Liver (tissue), 9 donors: Measurements from ENCODE around the gene PHF20. TPM values are rescaled to one million over a fixed set of nuclear protein-coding genes. Genes with fewer than 3 reads are reported as not detected.
A peak's percentile ranks its signal among the peaks of the same experiment; 100 is the strongest.

Experiments used
- DNase-seq: peaks from one replicate; pipeline ENCODE4 v3.0.0-alpha.2; 2017; ENCODE audit warnings: low spot score
- H3K27ac ChIP-seq, 2 donors: one replicate each; pipeline ENCODE4 v1.7.0; 2013; ENCODE audit warnings: inconsistent platforms in 2 of 2, low read length in 2 of 2, control low read depth in 1 of 2, low read depth in 1 of 2, mild to moderate bottlenecking in 1 of 2
- H3K27me3 ChIP-seq, 4 donors: one replicate each; pipeline versions ENCODE4 v1.6.1 to v1.7.0; 2013; ENCODE audit warnings: low read length in 3 of 4, inconsistent platforms in 1 of 4, mild to moderate bottlenecking in 1 of 4, moderate library complexity in 1 of 4; ENCODE audit not compliant: control insufficient read depth in 4 of 4, insufficient read depth in 4 of 4
- H3K36me3 ChIP-seq, 4 donors: one replicate each; pipeline versions ENCODE4 v1.6.1 to v1.7.0; 2013; ENCODE audit warnings: low read length in 3 of 4, mild to moderate bottlenecking in 3 of 4, low read depth in 1 of 4, moderate library complexity in 1 of 4; ENCODE audit not compliant: control insufficient read depth in 4 of 4, insufficient read depth in 3 of 4
- H3K4me1 ChIP-seq, 4 donors: one replicate each; pipeline versions ENCODE4 v1.6.1 to v1.7.0; 2013; ENCODE audit warnings: low read length in 3 of 4, mild to moderate bottlenecking in 3 of 4, moderate library complexity in 1 of 4; ENCODE audit not compliant: control insufficient read depth in 4 of 4, insufficient read depth in 4 of 4
- H3K4me3 ChIP-seq, 3 donors: one replicate each; pipeline versions ENCODE4 v1.6.1 to v1.7.0; 2013; ENCODE audit warnings: low read length in 3 of 3, control low read depth in 1 of 3, low read depth in 1 of 3, mild to moderate bottlenecking in 1 of 3
- H3K9ac ChIP-seq, 2 donors: one replicate each; pipeline ENCODE4 v1.7.0; 2013; ENCODE audit warnings: low read length in 2 of 2, mild to moderate bottlenecking in 2 of 2, moderate library complexity in 2 of 2, control low read depth in 1 of 2, low read depth in 1 of 2
- H3K9me3 ChIP-seq, 4 donors: one replicate each; pipeline versions ENCODE4 v1.6.1 to v1.7.0; 2013; ENCODE audit warnings: low read length in 3 of 4; ENCODE audit not compliant: control insufficient read depth in 4 of 4
- CTCF ChIP-seq: fragments of 150-350 bp; IDR thresholded peaks from 2 replicates; pipeline ENCODE4 v1.5.1; 2017; ENCODE audit warnings: improper control_type of control experiment, low read depth, low read length; ENCODE audit not compliant: missing input control
- EGR1 ChIP-seq, 2 donors: IDR thresholded peaks; 2 replicates each; pipeline ENCODE4 v1.6.1; 2016 to 2018; ENCODE audit warnings: antibody characterized with exemption in 2 of 2, low read depth in 2 of 2
- FOXA2 ChIP-seq: IDR thresholded peaks from 2 replicates; pipeline ENCODE4 v1.6.1; 2016; ENCODE audit warnings: antibody characterized with exemption
- GABPA ChIP-seq, 2 donors: IDR thresholded peaks in 1 of 2; conservative IDR thresholded peaks in 1 of 2; 2 replicates each; pipeline ENCODE4 v1.6.1; 2016; ENCODE audit warnings: antibody characterized with exemption in 2 of 2, mild to moderate bottlenecking in 1 of 2, moderate library complexity in 1 of 2
- HNF4G ChIP-seq: IDR thresholded peaks from 2 replicates; pipeline ENCODE4 v1.6.1; 2016; ENCODE audit warnings: antibody characterized with exemption
- JUND ChIP-seq, 2 donors: IDR thresholded peaks; 2 replicates each; pipeline ENCODE4 v1.6.1; 2016; ENCODE audit warnings: antibody characterized with exemption in 2 of 2
- MAX ChIP-seq: IDR thresholded peaks from 2 replicates; pipeline ENCODE4 v1.6.1; 2016; ENCODE audit warnings: antibody characterized with exemption
- NR2F2 ChIP-seq: IDR thresholded peaks from 2 replicates; pipeline ENCODE4 v1.6.1; 2016; ENCODE audit warnings: antibody characterized with exemption
- RAD21 ChIP-seq, 2 donors: IDR thresholded peaks; 2 replicates each; pipeline ENCODE4 v1.6.1; 2016; ENCODE audit warnings: antibody characterized with exemption in 2 of 2, mild to moderate bottlenecking in 2 of 2
- RXRA ChIP-seq, 2 donors: IDR thresholded peaks; 2 replicates each; pipeline ENCODE4 v1.6.1; 2017 to 2018; ENCODE audit warnings: antibody characterized with exemption in 2 of 2, mild to moderate bottlenecking in 1 of 2
- SP1 ChIP-seq: IDR thresholded peaks from 2 replicates; pipeline ENCODE4 v1.6.1; 2018; ENCODE audit warnings: antibody characterized with exemption, mild to moderate bottlenecking
- TAF1 ChIP-seq: conservative IDR thresholded peaks from 2 replicates; pipeline ENCODE4 v1.6.1; 2016; ENCODE audit warnings: antibody characterized with exemption, mild to moderate bottlenecking
- ZBTB33 ChIP-seq: IDR thresholded peaks from 2 replicates; pipeline ENCODE4 v1.6.1; 2016; ENCODE audit warnings: antibody characterized with exemption
- WGBS: extraction: QIAGEN DNeasy Blood & Tissue Kit; methylation state at CpG from one replicate; pipeline ENCODE4 v1.1.7; 2013; 5-methylcytosine and 5-hydroxymethylcytosine counted together
- polyA plus RNA-seq, 2 donors: library from polyadenylated mRNA; stranded (reverse) in 1 of 2; unstranded in 1 of 2; fragments of 200-250 nt in 1 of 2; fragments of >200 nt in 1 of 2; fragmentation: Nextera tagmentation in 1 of 2; extraction: Ambion mirVana in 1 of 2; gene quantifications; one replicate each; pipeline versions ENCODE4 v1.2.1 to v1.2.3, GENCODE V29; 2013 to 2015
- total RNA-seq, 2 donors: library from RNA; depleted of rRNA; stranded (reverse); fragments of >200 nt; gene quantifications; one replicate each; pipeline ENCODE4 v1.2.3, GENCODE V29; 2014
- TF ChIP-seq, protein P1 (sequence below): IDR thresholded peaks from 2 replicates; pipeline ENCODE4 v1.6.1; 2016; ENCODE audit warnings: antibody characterized with exemption
- donor health status: healthy.
- donor health status: healthy.
- donor health status: healthy.
- donor health status: healthy.
- donor health status: healthy.

The PHF20 gene
- total and polyA plus RNA-seq, 4 donors = 5.1 to 11.7 (median 10.3) TPM

- Histone ChIP-seq H3K36me3 (peaks cover 0 to 5% (median 2%) of the 10 kb centered on the region in 4 donors), H3K9me3 (no peaks in the 10 kb centered on the region), H3K4me1 (peaks cover 0 to 3% (median under 1%) of the 10 kb centered on the region in 4 donors), H3K9ac (no peak overlapping the region), H3K4me3 (no peak overlapping the region), H3K27me3 (no peaks in the 10 kb centered on the region), H3K27ac (no peak overlapping the region)
- no peak for DNase-seq
- TF ChIP-seq CTCF = no peak
- WGBS = 93% methylated on average over 1 of the region's 1 CpG
These were observed 94.8 kb downstream of the PHF20 start for GRCh38 chr20:35866418-35867202.

- H3K36me3 ChIP-seq = peaks cover 0 to 5% (median under 1%) of the 10 kb centered on the region in 4 donors
- peak overlapping the region in 1 of 2 donors; percentile 18 for H3K9ac ChIP-seq
- no peaks in the 10 kb centered on the region for H3K9me3 ChIP-seq
- H3K4me3 ChIP-seq = no peak overlapping the region
- H3K4me1 ChIP-seq = peaks cover 0 to 3% (median 0%) of the 10 kb centered on the region in 4 donors
- H3K27ac ChIP-seq = no peak overlapping the region
- DNase-seq = no peak
- H3K27me3 ChIP-seq = no peaks in the 10 kb centered on the region
- 91% methylated on average over 7 of the region's 7 CpGs for WGBS
- TF ChIP-seq TAF1 (no peak), ZBTB33 (no peak), FOXA2 (no peak), HNF4G (no peak), RXRA (IDR thresholded peaks at IDR 0.05) (no peak), RAD21 (IDR thresholded peaks at IDR 0.05) (no peak), GABPA (IDR thresholded peaks at IDR 0.05 in 1 of 2, conservative IDR thresholded peaks at IDR 0.05 in 1 of 2) (no peak)
These were observed 98.9 kb downstream of the PHF20 start for GRCh38 chr20:35870541-35871258.

DNA sequence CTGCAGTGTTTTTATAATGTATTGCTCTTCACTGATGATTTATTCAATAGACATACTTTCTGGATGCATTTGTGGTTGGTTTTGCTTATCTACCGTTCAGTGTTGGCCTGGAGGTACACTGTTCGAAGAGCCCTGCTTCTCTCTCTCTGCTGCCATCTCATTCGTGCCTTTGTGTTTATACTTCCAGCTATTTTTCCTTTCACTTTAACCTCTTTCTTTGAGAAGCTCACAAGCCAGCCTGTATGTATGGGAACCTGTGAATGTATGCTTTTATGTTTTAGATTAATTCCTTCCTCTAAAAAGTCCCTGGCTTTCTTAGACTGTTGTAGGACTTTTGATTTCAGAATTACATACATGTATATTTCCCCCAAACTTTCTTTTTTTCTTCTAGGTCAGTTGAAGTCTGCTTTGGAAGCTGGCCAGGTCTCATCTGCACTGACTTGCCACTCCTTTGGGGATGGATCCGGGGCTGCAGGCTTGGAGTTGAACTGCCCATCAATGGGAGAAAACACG lies 99.5 kb downstream of the PHF20 start:
- Histone ChIP-seq H3K27me3 (no peaks in the 10 kb centered on the region), H3K27ac (no peak overlapping the region), H3K9ac (peak overlapping the region in 1 of 2 donors; percentile 18), H3K4me1 (peaks cover 0 to 3% (median 0%) of the 10 kb centered on the region in 4 donors), H3K36me3 (peaks cover 0 to 5% (median 0%) of the 10 kb centered on the region in 4 donors), H3K4me3 (no peak overlapping the region), H3K9me3 (no peaks in the 10 kb centered on the region)
- TF ChIP-seq MAX (no peak), TAF1 (no peak), JUND (IDR thresholded peaks at IDR 0.05) (no peak), SP1 (no peak), RAD21 (IDR thresholded peaks at IDR 0.05) (no peak), NR2F2 (no peak), ZBTB33 (no peak), GABPA (IDR thresholded peaks at IDR 0.05 in 1 of 2, conservative IDR thresholded peaks at IDR 0.05 in 1 of 2) (no peak), EGR1 (IDR thresholded peaks at IDR 0.05; ENCODE audit: low read depth in 2 of 2) (no peak)
- TF ChIP-seq, protein P1, sequence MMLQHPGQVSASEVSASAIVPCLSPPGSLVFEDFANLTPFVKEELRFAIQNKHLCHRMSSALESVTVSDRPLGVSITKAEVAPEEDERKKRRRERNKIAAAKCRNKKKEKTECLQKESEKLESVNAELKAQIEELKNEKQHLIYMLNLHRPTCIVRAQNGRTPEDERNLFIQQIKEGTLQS = no peak
- no peak for DNase-seq
- 44% methylated on average over 5 of the region's 5 CpGs for WGBS
